Left renal cortex interstitium (tissue), 4 donors: ENCODE data around the gene FXYD6. TPM values are rescaled to one million over a fixed set of nuclear protein-coding genes. Genes with fewer than 3 reads are reported as not detected.

ENCODE experiments used
- DNase-seq, 4 donors: peaks; one replicate each; pipeline ENCODE4 v3.0.0-alpha.2; 2013; ENCODE audit warnings: low read depth in 4 of 4, low spot score in 2 of 4, missing footprints in 1 of 4
- polyA plus RNA-seq, 4 donors: library from polyadenylated mRNA; unstranded; fragments of 120-200 nt; gene quantifications; one replicate each; pipeline ENCODE4 v1.2.1, GENCODE V29; 2013; ENCODE audit not compliant: insufficient read length in 4 of 4

The FXYD6 gene
- polyA plus RNA-seq, 4 donors: 122 to 150 (median 143) TPM

DNA sequence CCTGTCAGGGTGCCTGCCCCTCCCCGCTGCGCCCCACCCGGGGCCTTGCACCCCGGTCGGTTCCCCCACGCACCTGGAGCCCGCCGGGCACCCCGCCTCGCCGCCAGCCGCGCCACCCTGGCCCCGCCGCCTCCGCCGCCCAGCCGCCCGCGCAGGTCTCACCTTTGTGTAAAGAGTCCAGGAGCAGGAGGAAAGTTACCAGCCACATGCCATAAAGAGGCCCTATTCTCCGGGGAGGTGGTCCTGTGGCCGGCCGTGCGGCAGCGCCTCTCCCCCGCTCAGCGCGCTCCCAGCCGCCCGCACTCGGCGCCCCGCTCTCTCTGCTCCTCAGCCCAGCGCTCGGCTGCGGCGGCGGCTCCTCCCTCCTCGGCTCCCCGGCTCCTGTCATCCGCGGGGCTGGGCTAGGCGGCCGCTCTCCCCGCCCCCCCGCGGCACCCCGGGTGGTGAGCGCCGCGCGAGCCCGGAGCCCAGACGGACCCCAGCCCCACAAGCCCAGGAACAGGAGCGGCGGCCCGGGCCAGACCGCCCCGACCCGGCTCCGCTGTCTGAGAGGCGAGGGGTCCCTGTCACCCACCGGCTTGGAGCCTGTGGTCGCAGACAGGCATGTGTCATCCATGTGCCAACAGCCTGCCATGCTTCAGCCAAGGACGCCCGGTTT lies 79.5 kb downstream of the FXYD6 start, which contains the start of gene DSCAML1:
DSCAML1 (minus strand) TSS at position 345 of the 658 bp plus-strand sequence; CDS start at position 208, 137 bp downstream.
- DNase-seq: no peak

DNA sequence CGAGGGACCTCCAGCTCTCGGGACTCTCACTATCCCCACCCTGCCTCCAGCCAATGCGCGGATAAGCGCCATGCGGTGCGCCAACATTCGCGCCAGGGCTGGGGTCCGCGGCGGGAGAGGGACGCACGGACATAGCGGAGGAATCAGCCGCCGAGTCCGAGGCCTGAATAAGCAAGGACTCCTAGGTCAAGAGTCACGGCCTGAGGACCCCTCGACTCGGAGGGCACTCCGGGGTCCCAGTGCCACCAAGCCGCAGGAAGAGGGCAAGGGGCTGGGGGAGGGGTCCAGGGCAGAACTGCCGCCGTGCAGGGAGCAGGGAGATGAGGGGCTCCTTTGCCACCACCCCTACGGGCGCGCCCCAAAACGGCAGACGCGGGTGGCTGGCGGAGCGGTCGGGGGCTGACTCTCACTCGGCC lies 80.0 kb downstream of the FXYD6 start:
- DNase-seq: no peak

DNA sequence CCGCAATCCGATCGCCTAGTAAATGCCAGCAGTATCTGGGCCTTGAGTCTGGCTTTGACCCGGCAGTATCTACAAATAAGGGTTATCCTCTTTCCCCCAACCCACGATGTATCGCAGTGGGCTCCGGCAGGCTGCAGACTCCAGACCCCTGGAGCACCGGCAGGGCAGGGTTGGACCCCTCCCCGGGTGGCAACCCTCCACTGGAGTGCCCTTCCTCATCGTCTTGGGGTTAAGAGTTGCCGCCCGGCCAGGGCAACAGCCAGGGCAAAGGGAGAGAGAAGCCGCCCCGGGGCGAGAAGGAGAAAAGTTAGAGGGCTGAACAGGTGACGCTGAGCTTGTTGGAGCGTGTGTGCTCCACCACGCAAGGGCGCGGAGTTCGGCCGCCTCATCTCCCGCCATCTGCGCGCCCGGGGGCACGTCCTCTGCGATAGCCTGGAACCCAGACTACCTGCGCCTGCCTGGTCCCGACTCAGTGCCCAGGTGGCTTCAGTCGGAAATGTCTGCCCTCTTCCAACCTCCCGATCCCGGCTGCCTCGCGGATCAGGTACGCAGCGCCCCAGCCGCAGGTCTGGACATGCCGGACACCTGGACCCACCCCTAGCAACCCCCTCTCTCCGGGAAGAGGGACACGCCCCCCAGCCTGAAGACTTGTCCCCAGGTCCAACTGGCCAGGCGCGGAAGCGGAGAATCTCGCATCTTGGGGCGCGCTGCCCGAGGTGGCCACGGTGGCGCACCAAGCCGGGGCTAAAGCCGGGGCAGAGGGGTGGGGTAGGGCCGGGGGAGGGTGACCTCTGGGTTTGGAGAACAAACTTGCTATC lies 80.6 kb downstream of the FXYD6 start:
- no peak for DNase-seq

DNA sequence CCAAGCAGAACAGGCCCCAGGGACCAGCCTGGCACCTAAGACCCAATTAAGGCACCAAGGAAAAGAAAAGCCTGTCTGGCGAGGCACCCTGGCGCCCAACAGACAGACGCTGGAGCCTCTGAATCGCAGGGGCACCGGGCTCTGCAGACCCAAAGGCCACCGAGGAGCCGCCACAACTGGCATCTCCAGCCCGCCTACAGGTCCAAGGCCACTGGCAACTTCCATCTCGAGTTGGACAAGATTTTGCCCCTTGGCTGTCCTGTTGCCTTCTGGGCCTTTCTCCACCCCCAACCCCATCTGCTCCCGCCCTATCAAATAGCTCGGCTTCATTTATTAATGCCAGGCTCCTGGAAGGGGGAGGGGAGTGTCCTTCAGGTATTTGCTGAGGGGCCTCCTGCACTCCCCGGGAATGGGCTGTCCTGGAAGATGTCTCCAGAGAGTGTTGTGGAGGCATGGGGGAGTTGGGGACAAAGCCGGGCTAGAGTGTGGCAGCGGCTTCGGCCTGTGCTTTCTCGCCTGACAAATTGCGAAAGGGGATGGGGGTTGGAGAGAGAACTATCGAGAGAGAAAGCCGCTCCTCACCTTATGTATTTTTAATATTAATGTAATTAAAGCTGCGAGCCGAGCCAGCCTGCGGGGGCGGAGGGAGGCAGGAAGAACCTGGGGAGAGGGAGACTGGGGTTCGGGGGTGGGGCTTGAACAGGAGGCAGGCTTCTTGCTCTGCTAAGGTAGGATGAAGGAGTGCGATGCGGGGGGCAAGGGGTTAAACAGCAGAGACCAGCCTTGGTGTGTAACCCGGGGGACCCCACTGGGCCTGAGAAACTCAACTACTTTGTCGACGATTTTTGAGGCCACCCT lies 81.5 kb downstream of the FXYD6 start:
- DNase-seq: no peak

DNA sequence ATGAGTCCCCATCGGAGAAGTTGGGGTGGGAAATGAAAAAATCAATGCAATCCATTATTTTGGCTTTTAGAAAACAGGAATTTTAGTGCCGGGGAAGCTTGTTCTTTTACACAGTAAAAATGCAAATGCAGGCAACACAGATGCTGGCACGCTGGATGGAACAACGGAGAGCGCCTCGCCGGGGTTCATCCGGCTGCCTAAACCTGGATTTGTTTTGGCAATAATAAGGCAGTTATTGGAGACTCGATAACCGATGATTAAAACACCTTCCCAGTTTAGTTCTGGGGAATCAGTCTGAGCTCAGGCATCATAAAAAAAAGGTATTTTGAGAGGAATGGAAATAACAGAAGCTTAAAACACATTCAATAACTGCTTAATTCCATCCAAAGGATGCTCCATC lies 82.3 kb downstream of the FXYD6 start:
- no peak for DNase-seq

DNA sequence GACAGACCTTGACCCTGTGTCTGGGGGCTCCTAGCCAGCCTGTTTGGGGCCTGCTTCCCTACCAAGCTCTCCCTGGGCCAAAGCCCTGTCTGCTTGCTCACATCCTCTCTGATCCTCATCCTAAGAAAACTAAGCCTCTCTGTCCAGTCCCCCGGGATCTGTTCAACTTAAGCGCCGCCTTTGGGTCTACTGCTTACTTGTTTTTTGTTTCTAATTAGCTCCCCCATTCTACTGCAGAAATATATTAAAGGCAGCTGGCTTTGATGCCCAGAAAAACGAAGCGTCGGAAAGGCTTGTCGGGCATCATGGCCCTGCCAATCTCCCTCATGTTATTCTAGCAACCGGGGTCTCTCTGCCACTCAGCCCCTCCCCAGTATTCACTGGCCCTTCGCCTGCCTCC lies 82.9 kb downstream of the FXYD6 start:
- no peak for DNase-seq

DNA sequence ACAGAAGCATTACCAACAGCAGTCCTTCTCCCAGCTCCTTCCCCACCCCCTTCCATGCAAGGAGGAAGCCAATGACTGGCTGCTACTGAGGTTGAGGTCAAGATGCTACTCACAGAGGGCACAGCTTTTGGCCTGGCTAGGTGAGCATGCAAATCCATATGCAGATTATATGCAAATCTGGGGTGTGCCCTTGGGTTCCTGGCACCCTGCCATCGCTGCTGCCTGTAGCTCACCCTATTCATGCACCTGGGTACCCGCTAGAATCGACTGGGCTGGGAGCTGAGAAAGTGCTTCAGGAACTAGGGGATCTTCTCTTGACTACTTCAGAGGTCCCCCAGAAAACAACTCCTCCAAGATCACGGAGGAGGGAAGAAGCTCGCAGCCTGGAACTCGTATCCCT lies 83.5 kb downstream of the FXYD6 start:
- no peak for DNase-seq

DNA sequence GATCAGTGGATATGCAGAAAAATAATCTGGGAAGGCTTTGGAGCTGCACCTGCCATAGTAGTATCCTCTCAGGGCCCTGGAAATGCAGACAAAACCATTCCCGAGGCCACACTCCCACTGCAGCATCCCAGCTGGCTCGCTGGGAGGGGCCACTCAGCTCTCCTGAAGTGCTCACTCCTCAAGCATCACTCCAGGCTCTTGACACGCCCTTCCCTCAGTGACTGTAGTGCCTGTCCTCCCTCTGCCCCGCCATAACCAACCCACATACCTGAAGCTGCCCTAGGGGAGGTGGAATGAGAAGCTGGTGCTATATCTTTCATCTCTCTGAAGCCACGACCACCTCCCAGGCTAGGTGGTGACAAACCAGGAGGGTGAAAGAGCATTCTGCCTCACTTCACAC lies 84.2 kb downstream of the FXYD6 start:
- DNase-seq: no peak

DNA sequence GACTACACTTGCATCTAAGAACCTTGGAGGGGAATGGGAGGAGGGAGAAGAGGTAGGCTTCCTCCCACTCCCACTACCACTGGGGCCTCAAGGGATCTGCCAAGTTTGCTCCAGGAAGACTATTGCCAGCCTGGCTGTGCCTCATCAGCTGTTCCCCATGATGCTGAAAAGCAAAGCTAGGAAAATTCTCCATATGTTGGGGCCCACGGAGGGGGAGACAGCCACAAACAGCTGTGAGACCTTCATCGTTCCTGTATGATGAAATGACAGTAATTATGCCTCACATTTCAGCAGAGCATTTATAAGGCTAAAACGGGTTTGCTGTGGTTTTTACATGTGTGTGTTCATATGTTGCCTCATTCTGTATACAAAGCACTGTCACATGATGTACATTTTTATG lies 86.2 kb downstream of the FXYD6 start:
- DNase-seq: no peak

DNA sequence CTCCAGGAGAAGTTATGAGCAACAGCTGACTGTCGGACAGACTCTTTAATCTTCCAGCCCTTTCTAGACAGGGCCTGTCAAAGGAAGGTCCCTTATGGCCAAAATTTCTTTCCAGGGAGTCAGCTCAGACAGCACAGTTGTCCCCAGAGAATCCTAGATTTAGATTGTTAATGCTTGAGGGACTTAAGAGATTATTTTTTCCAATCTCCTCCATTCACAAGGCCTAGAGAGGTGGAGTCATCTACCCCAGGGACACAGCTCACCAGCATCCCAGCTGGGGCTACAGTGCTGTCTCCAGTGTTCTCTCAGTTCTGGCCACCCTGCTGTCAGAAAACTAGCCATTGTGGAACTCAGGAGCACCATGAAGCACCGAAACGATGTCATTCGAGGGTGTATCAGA lies 87.2 kb downstream of the FXYD6 start:
- DNase-seq: no peak

Other genes starting within 250 kb of the FXYD6 start
- gene DSCAML1, start 79.4 kb downstream of the FXYD6 start, polyA plus RNA-seq: 1 to 10 TPM; 1.3 to 4.0 (median 2.0) TPM
- 100 to 1,000 TPM; 486 to 549 (median 495) TPM for gene FXYD2, start 51.9 kb downstream of the FXYD6 start, polyA plus RNA-seq
- gene TMPRSS13, start 52.7 kb upstream of the FXYD6 start, polyA plus RNA-seq: under 1 TPM; 0.56 to 0.81 (median 0.74) TPM
- gene IL10RA, start 109.7 kb upstream of the FXYD6 start, polyA plus RNA-seq: 1 to 10 TPM; 2.2 to 3.1 (median 2.6) TPM
- gene TMPRSS4, start 200.4 kb upstream of the FXYD6 start, polyA plus RNA-seq: 10 to 100 TPM; 25.8 to 39.6 (median 32.0) TPM
- under 1 TPM; 0.05 to 0.30 (median 0.12) TPM for gene SMIM35, start 210.3 kb upstream of the FXYD6 start, polyA plus RNA-seq